ENCODE data around the gene PRR3.

GRCh38 chr6:30612687-30613248 lies 55.7 kb downstream of the PRR3 start:
- TF ChIP-seq CTCF (conservative IDR thresholded peaks at IDR 0.05) (no peak), ZFX (IDR thresholded peaks at IDR 0.05) (no peak)
